ENCODE measurements around the gene CYP2U1. TPM values are rescaled to one million over a fixed set of nuclear protein-coding genes. Genes with fewer than 3 reads are reported as not detected.

The CYP2U1 gene
- total and polyA plus RNA-seq, 2 of the 4 experiments (the other 2 are of a cell fraction), result 6.1 to 11.1 TPM

GRCh38 chr4:107935246-107935645 is 3.9 kb downstream of the CYP2U1 start:
- TF ChIP-seq BHLHE40 (IDR thresholded peaks at IDR 0.05; ENCODE audit: low read depth, low read length) (no peak), RFX5 (IDR thresholded peaks at IDR 0.05; ENCODE audit: low read depth, low read length) (no peak), CEBPB (IDR thresholded peaks at IDR 0.05; ENCODE audit: low read depth, low read length) (no peak), USF2 (IDR thresholded peaks at IDR 0.05; ENCODE audit: low read depth, low read length) (no peak)
- Histone ChIP-seq H2BK20ac (ENCODE audit: low read depth, low read length) (no peak overlapping the region), H3K23ac (ENCODE audit: low read depth, low read length) (no peak overlapping the region), H3K4me1 (ENCODE audit: control insufficient read depth, insufficient read depth, low read length) (peaks cover 4% of the 10 kb centered on the region), H4K91ac (ENCODE audit: insufficient read depth, low read depth, low read length) (no peak overlapping the region), H2BK5ac (ENCODE audit: low read depth, low read length, poor library complexity, severe bottlenecking) (no peak overlapping the region), H3K27ac (ENCODE audit: insufficient read depth, low read length) (no peak overlapping the region), H2BK120ac (ENCODE audit: low read depth, low read length) (no peak overlapping the region), H3K9me1 (ENCODE audit: insufficient read depth, low read length) (peaks cover 3% of the 10 kb centered on the region; the same call in 1 of the 2 replicates), H3K9ac (ENCODE audit: low read depth, low read length) (no peak overlapping the region), H3K4ac (ENCODE audit: low read depth, low read length) (no peak overlapping the region), H2AK5ac (ENCODE audit: low read depth, low read length) (no peak overlapping the region), H4K20me1 (ENCODE audit: insufficient read depth, low read length) (no peaks in the 10 kb centered on the region), H4K5ac (ENCODE audit: low read depth, low read length) (no peak overlapping the region), H3K56ac (ENCODE audit: extremely low read depth, insufficient read depth, low read length) (no peak overlapping the region), H3K36me3 (ENCODE audit: control insufficient read depth, insufficient read depth, low read length) (no peaks in the 10 kb centered on the region), H2BK15ac (ENCODE audit: low read depth, low read length) (no peak overlapping the region), H3K4me2 (ENCODE audit: low read depth, low read length) (no peak overlapping the region), H3K18ac (ENCODE audit: low read depth, low read length) (no peak overlapping the region), H3K27me3 (ENCODE audit: control insufficient read depth, insufficient read depth, low read length) (no peaks in the 10 kb centered on the region), H3K14ac (replicated peaks; ENCODE audit: low read depth, low read length) (no peak overlapping the region), H3K9me3 (ENCODE audit: control insufficient read depth, insufficient read depth, low read length) (no peaks in the 10 kb centered on the region), H2AFZ (replicated peaks; ENCODE audit: low read length, poor library complexity) (no peak overlapping the region), H2AK9ac (replicated peaks; ENCODE audit: low read depth, low read length, poor library complexity) (no peak overlapping the region), H3K4me3 (ENCODE audit: insufficient read depth, low read depth, low read length) (no peak overlapping the region), H3K79me1 (ENCODE audit: low read depth in 1 of 2, low read length in 2 of 2) (peaks cover 6 to 8% of the 10 kb centered on the region in 2 experiments; a peak in 1 of 4 replicates), H4K8ac (ENCODE audit: low read depth in 2 of 2, low read length in 2 of 2) (no peak overlapping the region)
- intact Hi-C loops (cut with micrococcal nuclease), result loop anchor here (10.0 kb wide), 1 partner anchor 640 kb away; no protein-coding TSS in a partner anchor
- in situ Hi-C loops (cut with MboI; ENCODE audit: low sequenced_read_pairs), result no loop called here
- no peak for ATAC-seq (ENCODE audit: low read depth)
- POLR2A ChIA-PET (ENCODE audit: unreplicated experiment), result no interaction called here
- no TSS peak for BruUV-seq (replicated peaks)
- dilution Hi-C loops (cut with HindIII; ENCODE audit: low sequenced_read_pairs, unreplicated experiment), result no loop called here
- DNase-seq, result no peak
- CTCF ChIA-PET, result no interaction called here
